Liver (tissue), 3 donors: Measurements from ENCODE around the gene C1D.

Experiments
- FOXA1 ChIP-seq: IDR thresholded peaks from 2 replicates; pipeline ENCODE4 v1.6.1; 2016; ENCODE audit warnings: antibody characterized with exemption
- GABPA ChIP-seq, 2 donors: IDR thresholded peaks in 1 of 2; conservative IDR thresholded peaks in 1 of 2; 2 replicates each; pipeline ENCODE4 v1.6.1; 2016; ENCODE audit warnings: antibody characterized with exemption in 2 of 2, mild to moderate bottlenecking in 1 of 2, moderate library complexity in 1 of 2
- RAD21 ChIP-seq, 2 donors: IDR thresholded peaks; 2 replicates each; pipeline ENCODE4 v1.6.1; 2016; ENCODE audit warnings: antibody characterized with exemption in 2 of 2, mild to moderate bottlenecking in 2 of 2
- SP1 ChIP-seq: IDR thresholded peaks from 2 replicates; pipeline ENCODE4 v1.6.1; 2018; ENCODE audit warnings: antibody characterized with exemption, mild to moderate bottlenecking
- TAF1 ChIP-seq: conservative IDR thresholded peaks from 2 replicates; pipeline ENCODE4 v1.6.1; 2016; ENCODE audit warnings: antibody characterized with exemption, mild to moderate bottlenecking
- YY1 ChIP-seq: IDR thresholded peaks from 2 replicates; pipeline ENCODE4 v1.6.1; 2016; ENCODE audit warnings: antibody characterized with exemption, mild to moderate bottlenecking
- TF ChIP-seq, protein P1 (sequence below): fragments of 150-350 bp; IDR thresholded peaks from 2 replicates; pipeline ENCODE4 v1.5.1; 2017; ENCODE audit warnings: improper control_type of control experiment, low read depth, low read length; ENCODE audit not compliant: missing input control
- TF ChIP-seq, protein P2 (sequence below): IDR thresholded peaks from 2 replicates; pipeline ENCODE4 v1.6.1; 2016; ENCODE audit warnings: antibody characterized with exemption
- TF ChIP-seq, protein P3 (sequence below): IDR thresholded peaks from 2 replicates; pipeline ENCODE4 v1.6.1; 2016; ENCODE audit warnings: antibody characterized with exemption
- TF ChIP-seq, protein P4 (sequence below): IDR thresholded peaks from 2 replicates; pipeline ENCODE4 v1.6.1; 2016; ENCODE audit warnings: antibody characterized with exemption, mild to moderate bottlenecking
- donor health status: healthy.
- donor health status: healthy.

DNA sequence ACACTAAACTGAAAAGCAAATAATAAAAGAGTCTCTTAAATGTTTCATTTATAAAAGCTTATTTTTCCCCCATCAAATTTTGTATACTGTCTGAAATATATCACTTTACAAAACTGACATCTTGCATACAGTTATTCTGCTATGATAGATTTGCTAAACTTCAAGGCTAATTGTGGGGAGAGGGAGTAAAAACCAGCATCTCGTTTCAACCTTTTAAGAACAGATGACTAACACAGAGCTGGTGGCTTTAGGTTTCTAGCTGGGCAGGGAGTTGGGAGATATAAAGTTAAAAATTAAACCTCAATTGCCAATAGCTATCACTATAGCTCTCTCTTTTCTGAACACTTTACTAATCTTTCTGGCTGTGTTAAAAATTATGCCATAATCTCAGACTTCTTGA is 23.5 kb downstream of the C1D start:
- TF ChIP-seq, protein P1, sequence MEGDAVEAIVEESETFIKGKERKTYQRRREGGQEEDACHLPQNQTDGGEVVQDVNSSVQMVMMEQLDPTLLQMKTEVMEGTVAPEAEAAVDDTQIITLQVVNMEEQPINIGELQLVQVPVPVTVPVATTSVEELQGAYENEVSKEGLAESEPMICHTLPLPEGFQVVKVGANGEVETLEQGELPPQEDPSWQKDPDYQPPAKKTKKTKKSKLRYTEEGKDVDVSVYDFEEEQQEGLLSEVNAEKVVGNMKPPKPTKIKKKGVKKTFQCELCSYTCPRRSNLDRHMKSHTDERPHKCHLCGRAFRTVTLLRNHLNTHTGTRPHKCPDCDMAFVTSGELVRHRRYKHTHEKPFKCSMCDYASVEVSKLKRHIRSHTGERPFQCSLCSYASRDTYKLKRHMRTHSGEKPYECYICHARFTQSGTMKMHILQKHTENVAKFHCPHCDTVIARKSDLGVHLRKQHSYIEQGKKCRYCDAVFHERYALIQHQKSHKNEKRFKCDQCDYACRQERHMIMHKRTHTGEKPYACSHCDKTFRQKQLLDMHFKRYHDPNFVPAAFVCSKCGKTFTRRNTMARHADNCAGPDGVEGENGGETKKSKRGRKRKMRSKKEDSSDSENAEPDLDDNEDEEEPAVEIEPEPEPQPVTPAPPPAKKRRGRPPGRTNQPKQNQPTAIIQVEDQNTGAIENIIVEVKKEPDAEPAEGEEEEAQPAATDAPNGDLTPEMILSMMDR, result no peak
- TF ChIP-seq SP1 (no peak), YY1 (no peak), FOXA1 (no peak), GABPA (IDR thresholded peaks at IDR 0.05 in 1 of 2, conservative IDR thresholded peaks at IDR 0.05 in 1 of 2) (no peak), RAD21 (IDR thresholded peaks at IDR 0.05) (no peak), TAF1 (no peak)
- TF ChIP-seq, protein P2, sequence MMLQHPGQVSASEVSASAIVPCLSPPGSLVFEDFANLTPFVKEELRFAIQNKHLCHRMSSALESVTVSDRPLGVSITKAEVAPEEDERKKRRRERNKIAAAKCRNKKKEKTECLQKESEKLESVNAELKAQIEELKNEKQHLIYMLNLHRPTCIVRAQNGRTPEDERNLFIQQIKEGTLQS, result no peak
- TF ChIP-seq, protein P3, sequence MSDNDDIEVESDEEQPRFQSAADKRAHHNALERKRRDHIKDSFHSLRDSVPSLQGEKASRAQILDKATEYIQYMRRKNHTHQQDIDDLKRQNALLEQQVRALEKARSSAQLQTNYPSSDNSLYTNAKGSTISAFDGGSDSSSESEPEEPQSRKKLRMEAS, result no peak
- TF ChIP-seq, protein P4, sequence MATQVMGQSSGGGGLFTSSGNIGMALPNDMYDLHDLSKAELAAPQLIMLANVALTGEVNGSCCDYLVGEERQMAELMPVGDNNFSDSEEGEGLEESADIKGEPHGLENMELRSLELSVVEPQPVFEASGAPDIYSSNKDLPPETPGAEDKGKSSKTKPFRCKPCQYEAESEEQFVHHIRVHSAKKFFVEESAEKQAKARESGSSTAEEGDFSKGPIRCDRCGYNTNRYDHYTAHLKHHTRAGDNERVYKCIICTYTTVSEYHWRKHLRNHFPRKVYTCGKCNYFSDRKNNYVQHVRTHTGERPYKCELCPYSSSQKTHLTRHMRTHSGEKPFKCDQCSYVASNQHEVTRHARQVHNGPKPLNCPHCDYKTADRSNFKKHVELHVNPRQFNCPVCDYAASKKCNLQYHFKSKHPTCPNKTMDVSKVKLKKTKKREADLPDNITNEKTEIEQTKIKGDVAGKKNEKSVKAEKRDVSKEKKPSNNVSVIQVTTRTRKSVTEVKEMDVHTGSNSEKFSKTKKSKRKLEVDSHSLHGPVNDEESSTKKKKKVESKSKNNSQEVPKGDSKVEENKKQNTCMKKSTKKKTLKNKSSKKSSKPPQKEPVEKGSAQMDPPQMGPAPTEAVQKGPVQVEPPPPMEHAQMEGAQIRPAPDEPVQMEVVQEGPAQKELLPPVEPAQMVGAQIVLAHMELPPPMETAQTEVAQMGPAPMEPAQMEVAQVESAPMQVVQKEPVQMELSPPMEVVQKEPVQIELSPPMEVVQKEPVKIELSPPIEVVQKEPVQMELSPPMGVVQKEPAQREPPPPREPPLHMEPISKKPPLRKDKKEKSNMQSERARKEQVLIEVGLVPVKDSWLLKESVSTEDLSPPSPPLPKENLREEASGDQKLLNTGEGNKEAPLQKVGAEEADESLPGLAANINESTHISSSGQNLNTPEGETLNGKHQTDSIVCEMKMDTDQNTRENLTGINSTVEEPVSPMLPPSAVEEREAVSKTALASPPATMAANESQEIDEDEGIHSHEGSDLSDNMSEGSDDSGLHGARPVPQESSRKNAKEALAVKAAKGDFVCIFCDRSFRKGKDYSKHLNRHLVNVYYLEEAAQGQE, result no peak
